Mesendoderm (in vitro differentiated cells): ENCODE data around the gene EYA2.

Source experiments
- DNase-seq: peaks from one replicate; pipeline ENCODE4 v3.0.0; 2013
- H2AK5ac ChIP-seq: 2 replicates; pipeline ENCODE4 v1.6.1; 2013; ENCODE audit warnings: low read length, inconsistent platforms
- H2BK120ac ChIP-seq: 2 replicates; pipeline ENCODE4 v1.6.1; 2013; ENCODE audit warnings: low read depth, mild to moderate bottlenecking, low read length, moderate library complexity, mixed read lengths
- H2BK15ac ChIP-seq: replicated peaks from 2 replicates; pipeline ENCODE4 v1.6.1; 2013; ENCODE audit warnings: low read depth, mild to moderate bottlenecking, moderate library complexity
- H2BK5ac ChIP-seq: 2 replicates; pipeline ENCODE4 v1.6.1; 2013; ENCODE audit warnings: low read length, inconsistent platforms
- H3K18ac ChIP-seq: 2 replicates; pipeline ENCODE4 v1.6.1; 2013; ENCODE audit warnings: mild to moderate bottlenecking, low read length, mixed read lengths
- H3K23ac ChIP-seq: one replicate; pipeline ENCODE4 v1.6.1; 2013; ENCODE audit warnings: low read length
- H3K27ac ChIP-seq: 2 replicates; pipeline ENCODE4 v1.5.1; 2013; ENCODE audit warnings: low read depth, mild to moderate bottlenecking, inconsistent platforms, low read length, moderate library complexity
- H3K27me3 ChIP-seq: 2 replicates; pipeline ENCODE4 v1.6.1; 2013; ENCODE audit warnings: low read length, control low read depth, mild to moderate bottlenecking, inconsistent platforms; ENCODE audit not compliant: insufficient read depth, poor library complexity
- H3K36me3 ChIP-seq: 2 replicates; pipeline ENCODE4 v1.6.1; 2013; ENCODE audit warnings: low read length, inconsistent platforms; ENCODE audit not compliant: control insufficient read depth, insufficient read depth
- H3K4ac ChIP-seq: one replicate; pipeline ENCODE4 v1.6.1; 2013; ENCODE audit warnings: low read depth, mild to moderate bottlenecking, low read length, moderate library complexity
- H3K4me1 ChIP-seq: 2 replicates; pipeline ENCODE4 v1.6.1; 2013; ENCODE audit warnings: low read depth, low read length, inconsistent platforms; ENCODE audit not compliant: control insufficient read depth
- H3K4me2 ChIP-seq: 2 replicates; pipeline ENCODE4 v1.6.1; 2013; ENCODE audit warnings: low read length
- H3K4me3 ChIP-seq: 2 replicates; pipeline ENCODE4 v1.5.1; 2013; ENCODE audit warnings: mild to moderate bottlenecking, low read length
- H3K56ac ChIP-seq: one replicate; pipeline ENCODE4 v1.6.1; 2013; ENCODE audit warnings: low read length
- H3K79me1 ChIP-seq: 2 replicates; pipeline ENCODE4 v1.6.1; 2013; ENCODE audit warnings: low read length, inconsistent platforms
- H3K79me2 ChIP-seq: 2 replicates; pipeline ENCODE4 v1.6.1; 2013; ENCODE audit warnings: mild to moderate bottlenecking, low read length; ENCODE audit not compliant: control insufficient read depth, insufficient read depth
- H3K9ac ChIP-seq: 2 replicates; pipeline ENCODE4 v1.6.1; 2013; ENCODE audit warnings: low read length, inconsistent platforms
- H4K5ac ChIP-seq: one replicate; pipeline ENCODE4 v1.6.1; 2013; ENCODE audit warnings: low read length
- H4K8ac ChIP-seq: one replicate; pipeline ENCODE4 v1.6.1; 2013; ENCODE audit warnings: low read depth, mild to moderate bottlenecking, control low read depth, low read length, moderate library complexity
- WGBS: extraction: QIAGEN DNeasy Blood & Tissue Kit; methylation state at CpG from one replicate; pipeline ENCODE4 v1.1.7; 2013; ENCODE audit warnings: low lambda C conversion rate, missing lambda C conversion rate; ENCODE audit not compliant: insufficient coverage; ENCODE audit errors: extremely low coverage; 5-methylcytosine and 5-hydroxymethylcytosine counted together

The EYA2 gene

GRCh38 chr20:47050996-47051395 lies 156.4 kb downstream of the EYA2 start:
- no peak overlapping the region for H4K5ac ChIP-seq
- no peak overlapping the region for H2AK5ac ChIP-seq
- no peaks in the 10 kb centered on the region for H3K4me1 ChIP-seq
- H3K9ac ChIP-seq = no peak overlapping the region
- no peaks in the 10 kb centered on the region for H3K79me1 ChIP-seq
- no peak overlapping the region for H3K27ac ChIP-seq
- H2BK120ac ChIP-seq = no peak overlapping the region
- no peak overlapping the region for H3K56ac ChIP-seq
- no peaks in the 10 kb centered on the region for H3K27me3 ChIP-seq
- no peak overlapping the region for H4K8ac ChIP-seq
- no peak overlapping the region for H3K4me2 ChIP-seq
- no peak overlapping the region for H3K4me3 ChIP-seq
- no peak overlapping the region for H2BK5ac ChIP-seq
- H2BK15ac ChIP-seq = no peak overlapping the region
- no peaks in the 10 kb centered on the region for H3K79me2 ChIP-seq
- H3K23ac ChIP-seq = no peak overlapping the region
- no peak for DNase-seq
- no peak overlapping the region for H3K18ac ChIP-seq
- H3K36me3 ChIP-seq = no peaks in the 10 kb centered on the region
- no CpG with 5 or more reads among the region's 14 CpGs for WGBS
- H3K4ac ChIP-seq = no peak overlapping the region

DNA sequence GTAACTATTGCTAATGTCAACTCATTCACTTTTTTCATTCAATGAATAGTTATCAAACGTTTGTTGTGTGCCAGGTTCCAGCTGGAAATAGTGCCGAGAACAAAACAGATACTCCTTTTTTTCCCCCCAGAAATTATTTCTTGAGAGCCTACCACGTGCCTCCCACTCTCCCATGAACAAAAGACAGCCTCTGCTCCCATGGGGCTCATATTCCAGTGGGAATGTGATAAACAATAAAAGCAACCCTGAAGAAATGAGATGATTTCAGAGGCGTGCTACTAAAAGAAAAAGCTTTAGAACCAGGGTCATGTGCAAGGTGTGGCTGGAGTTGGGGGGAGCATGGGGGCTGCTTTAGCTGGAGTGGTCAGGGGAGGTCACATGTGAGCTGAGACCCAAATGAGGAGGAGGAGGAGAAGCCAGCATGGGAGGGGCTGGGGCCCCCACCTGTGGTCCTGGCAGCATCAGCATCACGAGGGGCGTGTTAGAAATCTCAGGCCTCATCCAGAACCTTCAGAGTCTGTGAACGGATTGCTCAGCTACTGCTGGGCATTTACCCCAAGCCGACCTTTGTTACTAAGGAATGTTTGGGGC lies 157.4 kb downstream of the EYA2 start:
- Histone ChIP-seq H3K27ac (no peak overlapping the region), H2BK120ac (no peak overlapping the region), H3K23ac (no peak overlapping the region), H3K4me1 (no peaks in the 10 kb centered on the region), H3K56ac (no peak overlapping the region), H2AK5ac (no peak overlapping the region), H3K4me3 (no peak overlapping the region), H3K18ac (no peak overlapping the region), H3K79me1 (no peaks in the 10 kb centered on the region), H4K8ac (no peak overlapping the region), H3K4ac (no peak overlapping the region), H2BK5ac (no peak overlapping the region), H3K4me2 (no peak overlapping the region), H3K79me2 (no peaks in the 10 kb centered on the region), H3K36me3 (no peaks in the 10 kb centered on the region), H4K5ac (no peak overlapping the region), H2BK15ac (no peak overlapping the region), H3K9ac (no peak overlapping the region), H3K27me3 (no peaks in the 10 kb centered on the region)
- DNase-seq = no peak
- no CpG with 5 or more reads among the region's 8 CpGs for WGBS

DNA sequence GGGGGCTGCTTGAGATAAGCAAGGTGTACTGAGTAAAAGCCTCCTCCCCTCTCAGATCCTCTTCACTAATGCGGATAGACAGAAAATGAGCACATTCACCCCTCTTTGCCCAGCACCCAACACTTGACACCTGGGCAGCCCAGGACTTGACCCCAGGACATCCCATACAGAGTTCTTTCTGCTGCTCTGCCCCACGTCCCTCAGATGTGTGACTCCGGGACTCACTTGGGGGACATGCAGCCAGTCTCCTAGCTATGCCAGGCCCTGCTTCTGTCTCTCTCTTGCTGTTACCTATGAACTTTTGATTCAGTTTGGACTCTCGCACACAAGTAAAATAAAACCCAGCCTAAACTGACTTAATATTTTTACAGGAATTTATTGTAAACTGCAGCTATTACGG lies 159.9 kb downstream of the EYA2 start:
- H2BK120ac ChIP-seq = no peak overlapping the region
- no peak overlapping the region for H2BK5ac ChIP-seq
- no peaks in the 10 kb centered on the region for H3K4me1 ChIP-seq
- H2BK15ac ChIP-seq = no peak overlapping the region
- DNase-seq = no peak
- H3K56ac ChIP-seq = no peak overlapping the region
- no peaks in the 10 kb centered on the region for H3K27me3 ChIP-seq
- no peak overlapping the region for H3K23ac ChIP-seq
- no peak overlapping the region for H3K27ac ChIP-seq
- H2AK5ac ChIP-seq = no peak overlapping the region
- no peak overlapping the region for H3K9ac ChIP-seq
- no peaks in the 10 kb centered on the region for H3K36me3 ChIP-seq
- no peak overlapping the region for H3K4ac ChIP-seq
- WGBS = no CpG with 5 or more reads among the region's 5 CpGs
- no peak overlapping the region for H3K4me3 ChIP-seq
- H4K8ac ChIP-seq = no peak overlapping the region
- H3K4me2 ChIP-seq = no peak overlapping the region
- no peaks in the 10 kb centered on the region for H3K79me2 ChIP-seq
- no peaks in the 10 kb centered on the region for H3K79me1 ChIP-seq
- H3K18ac ChIP-seq = no peak overlapping the region
- H4K5ac ChIP-seq = no peak overlapping the region

DNA sequence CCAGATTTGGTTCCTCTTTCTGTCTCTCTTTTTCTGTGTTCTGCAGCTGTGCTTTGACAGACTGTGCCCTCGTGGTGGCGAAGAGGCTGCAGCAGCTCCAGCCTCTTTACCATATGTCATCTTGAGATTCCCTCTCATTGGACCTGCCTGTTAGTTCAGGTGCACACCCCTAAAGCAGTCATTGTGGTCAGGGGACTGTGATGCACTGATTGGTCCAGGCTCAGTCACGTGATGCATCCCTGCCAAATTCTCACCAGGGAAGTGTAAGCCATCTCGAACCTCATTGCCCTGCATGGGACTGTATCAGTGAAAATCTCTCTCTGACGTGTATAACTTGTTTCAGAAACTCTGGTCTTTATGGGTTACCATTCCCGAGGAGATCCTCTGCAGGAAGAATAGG lies 160.3 kb downstream of the EYA2 start:
- no CpG with 5 or more reads among the region's 6 CpGs for WGBS
- Histone ChIP-seq H3K79me2 (no peaks in the 10 kb centered on the region), H3K27ac (no peak overlapping the region), H3K36me3 (no peaks in the 10 kb centered on the region), H3K27me3 (no peaks in the 10 kb centered on the region), H2BK5ac (no peak overlapping the region), H2BK15ac (no peak overlapping the region), H3K4ac (no peak overlapping the region), H2BK120ac (no peak overlapping the region), H3K4me2 (no peak overlapping the region), H3K4me1 (no peaks in the 10 kb centered on the region), H3K4me3 (no peak overlapping the region), H3K79me1 (no peaks in the 10 kb centered on the region), H3K23ac (no peak overlapping the region), H4K8ac (no peak overlapping the region), H3K18ac (no peak overlapping the region), H2AK5ac (no peak overlapping the region), H3K9ac (no peak overlapping the region), H4K5ac (no peak overlapping the region), H3K56ac (no peak overlapping the region)
- no peak for DNase-seq

GRCh38 chr20:47055699-47056369 lies 161.2 kb downstream of the EYA2 start:
- no peak for DNase-seq
- Histone ChIP-seq H3K4me2 (no peak overlapping the region), H3K9ac (no peak overlapping the region), H3K27ac (no peak overlapping the region), H3K23ac (no peak overlapping the region), H3K79me1 (no peaks in the 10 kb centered on the region), H2BK15ac (no peak overlapping the region), H4K8ac (no peak overlapping the region), H3K4ac (no peak overlapping the region), H3K36me3 (no peaks in the 10 kb centered on the region), H3K4me1 (no peaks in the 10 kb centered on the region), H3K18ac (no peak overlapping the region), H2BK120ac (no peak overlapping the region), H3K79me2 (no peaks in the 10 kb centered on the region), H3K27me3 (no peaks in the 10 kb centered on the region), H3K4me3 (no peak overlapping the region), H2BK5ac (no peak overlapping the region), H4K5ac (no peak overlapping the region), H2AK5ac (no peak overlapping the region), H3K56ac (no peak overlapping the region)
- no CpG with 5 or more reads among the region's 13 CpGs for WGBS

DNA sequence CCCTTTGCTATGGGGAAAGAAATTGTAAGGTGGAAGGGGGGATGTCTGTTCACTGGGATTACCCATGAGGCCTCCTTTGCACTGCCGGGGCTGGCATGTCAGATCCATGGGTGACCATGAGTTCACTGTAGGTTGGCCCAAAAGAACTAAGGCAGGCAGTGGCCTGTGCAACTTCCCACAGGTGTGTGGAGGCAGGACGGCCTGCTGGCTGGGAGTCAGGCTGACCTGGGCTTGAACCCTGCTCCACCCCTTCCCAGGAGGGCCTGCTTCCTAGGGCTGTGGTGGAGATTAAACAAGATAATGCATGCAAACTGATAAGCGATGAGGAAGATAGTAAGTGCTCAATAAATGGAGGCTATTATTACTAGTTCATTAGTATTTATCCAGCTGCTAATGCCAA lies 163.0 kb downstream of the EYA2 start:
- Histone ChIP-seq H3K9ac (no peak overlapping the region), H3K4ac (no peak overlapping the region), H3K27me3 (no peaks in the 10 kb centered on the region), H2BK15ac (no peak overlapping the region), H3K23ac (no peak overlapping the region), H3K56ac (no peak overlapping the region), H3K79me2 (no peaks in the 10 kb centered on the region), H3K4me2 (no peak overlapping the region), H3K79me1 (no peaks in the 10 kb centered on the region), H3K36me3 (no peaks in the 10 kb centered on the region), H3K18ac (no peak overlapping the region), H2AK5ac (no peak overlapping the region), H2BK5ac (no peak overlapping the region), H4K5ac (no peak overlapping the region), H2BK120ac (no peak overlapping the region), H3K27ac (no peak overlapping the region), H3K4me1 (no peaks in the 10 kb centered on the region), H3K4me3 (no peak overlapping the region), H4K8ac (no peak overlapping the region)
- DNase-seq = no peak
- WGBS = no CpG with 5 or more reads among the region's 3 CpGs
